NB4 (cell line): ENCODE results near the gene RPP25.

Experiments
- CTCF ChIP-seq: IDR thresholded peaks from one replicate; pipeline ENCODE4 v1.5.1; 2012; ENCODE audit warnings: low read depth, low read length
- MAX ChIP-seq: IDR thresholded peaks from 2 replicates; pipeline ENCODE4 v1.6.1; 2011; ENCODE audit warnings: low read depth, low read length
- POLR2A ChIP-seq: IDR thresholded peaks from 2 replicates; pipeline ENCODE4 v1.6.1; 2011; ENCODE audit warnings: mild to moderate bottlenecking; ENCODE audit not compliant: insufficient read length; ENCODE audit errors: extremely low read depth

- TF ChIP-seq POLR2A (no peak), CTCF (no peak), MAX (no peak)
These were observed 36.1 kb downstream of the RPP25 start for GRCh38 chr15:74920456-74920855.
